ENCODE data around the gene C2orf74. TPM values are rescaled to one million over a fixed set of nuclear protein-coding genes. Genes with fewer than 3 reads are reported as not detected.
"Not testable (repeated sequence)": the region's sequence is repeated elsewhere in the genome, so short reads cannot be mapped to it uniquely, and the experiment has no call there.

C2orf74 gene
- total RNA-seq, 1 donor from 2014 or later: 6.0 TPM

DNA sequence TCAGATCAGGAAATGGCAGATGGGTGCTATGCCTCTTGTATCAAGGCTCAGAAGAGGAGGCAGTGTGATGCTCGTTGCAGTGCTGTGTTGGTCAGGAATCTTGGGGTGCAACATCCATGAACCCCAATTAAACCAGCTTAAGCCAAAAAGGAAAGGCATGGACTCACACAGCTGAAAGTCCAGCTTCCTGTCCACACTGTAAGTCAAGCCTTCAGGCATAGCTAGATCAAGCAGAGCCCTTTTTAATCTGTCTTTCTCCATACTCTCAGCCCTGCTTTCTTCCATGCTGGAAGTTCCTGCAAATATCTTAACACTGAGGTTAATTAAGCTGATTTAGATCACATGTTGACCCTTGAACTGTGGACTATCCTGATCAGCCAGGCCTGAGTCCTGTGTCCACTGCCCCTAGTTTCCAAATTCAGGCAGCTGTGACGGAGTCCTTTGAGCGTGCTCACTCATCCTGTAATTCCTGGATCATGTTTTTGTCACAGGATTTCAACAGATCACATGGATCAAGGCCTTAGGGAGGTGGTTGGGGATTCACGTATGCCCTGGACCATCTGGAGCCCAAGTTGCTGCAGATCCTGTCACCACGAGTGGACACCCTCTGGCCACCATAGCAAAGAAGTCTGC is 4.5 kb upstream of the C2orf74 start:
- H3K27ac Mint-ChIP-seq: no peak overlapping the region
- peaks cover 9% of the 10 kb centered on the region for H3K9me3 Mint-ChIP-seq
- TF ChIP-seq, protein P1, sequence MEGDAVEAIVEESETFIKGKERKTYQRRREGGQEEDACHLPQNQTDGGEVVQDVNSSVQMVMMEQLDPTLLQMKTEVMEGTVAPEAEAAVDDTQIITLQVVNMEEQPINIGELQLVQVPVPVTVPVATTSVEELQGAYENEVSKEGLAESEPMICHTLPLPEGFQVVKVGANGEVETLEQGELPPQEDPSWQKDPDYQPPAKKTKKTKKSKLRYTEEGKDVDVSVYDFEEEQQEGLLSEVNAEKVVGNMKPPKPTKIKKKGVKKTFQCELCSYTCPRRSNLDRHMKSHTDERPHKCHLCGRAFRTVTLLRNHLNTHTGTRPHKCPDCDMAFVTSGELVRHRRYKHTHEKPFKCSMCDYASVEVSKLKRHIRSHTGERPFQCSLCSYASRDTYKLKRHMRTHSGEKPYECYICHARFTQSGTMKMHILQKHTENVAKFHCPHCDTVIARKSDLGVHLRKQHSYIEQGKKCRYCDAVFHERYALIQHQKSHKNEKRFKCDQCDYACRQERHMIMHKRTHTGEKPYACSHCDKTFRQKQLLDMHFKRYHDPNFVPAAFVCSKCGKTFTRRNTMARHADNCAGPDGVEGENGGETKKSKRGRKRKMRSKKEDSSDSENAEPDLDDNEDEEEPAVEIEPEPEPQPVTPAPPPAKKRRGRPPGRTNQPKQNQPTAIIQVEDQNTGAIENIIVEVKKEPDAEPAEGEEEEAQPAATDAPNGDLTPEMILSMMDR (IDR thresholded peaks at IDR 0.05; ENCODE audit: unreplicated experiment): no peak
- H3K4me1 Mint-ChIP-seq: no peaks in the 10 kb centered on the region
- H3K27me3 Mint-ChIP-seq (ENCODE audit: low read depth): no peaks in the 10 kb centered on the region
- DNase-seq (ENCODE audit: low spot score in 2 of 2, unreplicated experiment in 2 of 2): no peak
- peaks cover 23% of the 10 kb centered on the region for H3K36me3 Mint-ChIP-seq
- no peak overlapping the region for H3K4me3 Mint-ChIP-seq

GRCh38 chr2:61158356-61158955 is 3.5 kb upstream of the C2orf74 start:
- Mint-ChIP-seq H3K9me3 (peaks cover 9% of the 10 kb centered on the region), H3K36me3 (peaks cover 27% of the 10 kb centered on the region), H3K27ac (no peak overlapping the region), H3K4me1 (no peaks in the 10 kb centered on the region), H3K4me3 (no peak overlapping the region), H3K27me3 (ENCODE audit: low read depth) (no peaks in the 10 kb centered on the region)
- TF ChIP-seq, protein P1 (IDR thresholded peaks at IDR 0.05; ENCODE audit: unreplicated experiment): no peak
- no peak for DNase-seq (ENCODE audit: low spot score in 2 of 2, unreplicated experiment in 2 of 2)

- TF ChIP-seq, protein P1 (IDR thresholded peaks at IDR 0.05; ENCODE audit: unreplicated experiment): no peak
- H3K27me3 Mint-ChIP-seq (ENCODE audit: low read depth): no peaks in the 10 kb centered on the region
- DNase-seq (ENCODE audit: low spot score in 2 of 2, unreplicated experiment in 2 of 2): no peak
- H3K9me3 Mint-ChIP-seq: peaks cover 9% of the 10 kb centered on the region
- H3K27ac Mint-ChIP-seq: no peak overlapping the region
- peaks cover 38% of the 10 kb centered on the region for H3K36me3 Mint-ChIP-seq
- no peaks in the 10 kb centered on the region for H3K4me1 Mint-ChIP-seq
- no peak overlapping the region for H3K4me3 Mint-ChIP-seq
Measured at GRCh38 chr2:61162721-61163120, 733 bp downstream of the C2orf74 start.

DNA sequence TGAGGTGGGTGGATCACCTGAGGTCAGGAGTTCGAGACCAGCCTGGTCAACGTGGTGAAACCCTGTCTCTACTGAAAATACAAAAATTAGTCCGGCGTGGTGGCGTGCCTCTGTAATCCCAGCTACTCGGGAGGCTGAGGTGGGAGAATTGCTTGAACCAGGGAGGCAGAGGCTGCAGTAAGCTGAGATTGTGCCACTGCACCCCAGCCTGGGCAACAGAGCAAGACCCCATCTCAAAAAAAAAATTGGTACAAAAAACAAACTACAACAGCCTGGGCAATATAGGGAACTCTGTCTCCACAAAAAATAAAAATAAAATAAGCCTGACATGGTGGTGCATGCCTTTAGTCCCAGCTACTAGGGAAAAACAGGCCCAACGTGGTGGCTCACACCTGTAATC is 3.1 kb downstream of the C2orf74 start:
- H3K9me3 Mint-ChIP-seq; H3K27me3 Mint-ChIP-seq (ENCODE audit: low read depth); H3K27ac Mint-ChIP-seq; H3K4me3 Mint-ChIP-seq; DNase-seq (ENCODE audit: low spot score in 2 of 2, unreplicated experiment in 2 of 2); H3K4me1 Mint-ChIP-seq: not testable (repeated sequence)
- H3K36me3 Mint-ChIP-seq: peaks cover 28% of the 10 kb centered on the region

DNA sequence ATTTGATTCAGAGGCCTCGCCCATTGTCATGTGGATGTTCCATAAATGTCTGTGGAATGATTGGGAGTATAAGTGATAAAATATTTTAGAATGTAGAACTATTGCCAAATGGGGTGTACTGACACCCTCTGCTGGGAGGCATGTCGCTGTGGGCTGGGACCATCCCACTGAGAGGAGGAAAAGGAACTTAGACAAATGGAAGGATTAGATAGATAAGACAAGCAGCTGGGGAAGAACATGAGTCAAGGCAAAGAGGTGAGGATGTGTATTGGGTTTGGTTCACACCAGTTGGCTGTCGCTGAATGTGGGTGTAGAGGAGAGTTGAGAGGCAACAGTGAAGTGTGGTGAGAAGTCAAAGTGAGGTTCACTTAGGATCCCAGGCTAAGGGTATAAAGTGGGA is 4.0 kb downstream of the C2orf74 start:
- Mint-ChIP-seq H3K4me3 (no peak overlapping the region), H3K27ac (no peak overlapping the region), H3K36me3 (peaks cover 25% of the 10 kb centered on the region), H3K9me3 (no peaks in the 10 kb centered on the region), H3K27me3 (ENCODE audit: low read depth) (no peaks in the 10 kb centered on the region), H3K4me1 (no peaks in the 10 kb centered on the region)
- TF ChIP-seq, protein P1 (IDR thresholded peaks at IDR 0.05; ENCODE audit: unreplicated experiment): no peak
- no peak for DNase-seq (ENCODE audit: low spot score in 2 of 2, unreplicated experiment in 2 of 2)

GRCh38 chr2:61167579-61167978 is 5.6 kb downstream of the C2orf74 start:
- TF ChIP-seq, protein P1 (IDR thresholded peaks at IDR 0.05; ENCODE audit: unreplicated experiment): no peak
- Mint-ChIP-seq H3K4me1 (no peaks in the 10 kb centered on the region), H3K4me3 (no peak overlapping the region), H3K27ac (no peak overlapping the region), H3K36me3 (peaks cover 21% of the 10 kb centered on the region), H3K27me3 (ENCODE audit: low read depth) (no peaks in the 10 kb centered on the region), H3K9me3 (no peaks in the 10 kb centered on the region)
- DNase-seq (ENCODE audit: low spot score in 2 of 2, unreplicated experiment in 2 of 2): no peak

All from mesothelial cell of epicardium (in vitro differentiated cells).